Measurements from ENCODE around the gene SYNM.

Gene SYNM

DNA sequence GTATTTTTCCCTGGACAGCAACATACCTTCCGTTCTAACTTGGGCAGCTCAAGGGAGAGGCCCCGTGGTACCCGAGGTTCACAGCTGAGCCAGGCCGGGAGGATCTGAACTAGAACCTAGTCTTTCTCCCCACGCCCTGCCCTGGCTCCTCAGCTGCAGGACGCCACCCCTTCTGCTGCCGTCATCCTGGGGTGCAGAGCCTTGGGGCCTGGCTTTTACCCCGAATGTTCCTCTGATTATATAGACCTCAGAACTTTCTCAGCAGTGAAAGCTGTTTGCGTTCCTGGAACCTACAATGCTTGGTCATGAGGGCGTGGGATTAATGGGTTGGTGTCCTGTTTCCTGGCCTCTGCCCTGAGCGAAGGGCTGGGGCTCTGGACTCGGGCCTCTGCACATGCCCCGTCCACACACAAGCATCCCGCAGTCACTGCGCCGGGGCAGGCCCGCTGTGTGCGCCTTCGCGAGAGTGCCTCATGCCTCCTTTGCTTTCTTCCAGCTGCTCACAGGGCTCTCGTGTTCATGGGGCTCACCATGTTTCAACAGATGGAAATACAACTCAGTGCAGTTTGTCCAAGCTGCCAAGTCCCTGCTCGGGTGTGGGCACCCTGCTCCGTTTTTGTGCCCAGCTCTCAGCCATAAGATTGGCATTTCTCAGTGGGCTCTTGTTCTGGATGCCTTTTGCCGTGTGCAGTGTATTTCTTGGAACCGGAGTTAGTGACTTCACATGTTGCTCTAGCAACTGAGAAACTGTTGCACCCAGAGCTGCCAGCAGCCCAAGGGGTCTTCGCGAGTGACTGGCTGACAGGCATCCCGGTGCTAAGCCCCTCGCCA lies 20.4 kb downstream of the SYNM start:
- no peak for DNase-seq

DNA sequence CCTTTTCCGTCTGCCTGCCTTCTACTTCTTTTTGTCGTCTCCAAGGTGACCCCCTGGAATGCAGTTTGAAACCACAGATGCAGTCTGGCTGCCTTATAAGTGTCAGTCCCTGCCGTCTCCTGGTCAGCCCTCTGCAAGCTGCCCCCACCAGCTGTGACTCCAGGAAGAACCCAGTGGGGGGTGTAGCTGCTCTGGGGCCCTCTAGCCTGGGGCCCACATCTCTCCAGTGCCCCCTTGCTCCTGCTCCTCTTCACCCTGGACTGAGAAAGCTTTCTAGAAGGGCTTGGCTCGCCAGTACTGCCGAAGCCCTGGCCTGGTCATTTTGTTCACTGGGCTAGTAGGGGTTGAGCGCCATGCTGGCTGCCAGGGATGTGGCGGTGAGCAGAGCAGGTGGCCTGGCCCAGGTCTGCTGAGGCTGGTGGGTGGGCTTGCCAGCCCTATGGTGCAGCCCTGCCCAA lies 21.3 kb downstream of the SYNM start:
- DNase-seq, result no peak

DNA sequence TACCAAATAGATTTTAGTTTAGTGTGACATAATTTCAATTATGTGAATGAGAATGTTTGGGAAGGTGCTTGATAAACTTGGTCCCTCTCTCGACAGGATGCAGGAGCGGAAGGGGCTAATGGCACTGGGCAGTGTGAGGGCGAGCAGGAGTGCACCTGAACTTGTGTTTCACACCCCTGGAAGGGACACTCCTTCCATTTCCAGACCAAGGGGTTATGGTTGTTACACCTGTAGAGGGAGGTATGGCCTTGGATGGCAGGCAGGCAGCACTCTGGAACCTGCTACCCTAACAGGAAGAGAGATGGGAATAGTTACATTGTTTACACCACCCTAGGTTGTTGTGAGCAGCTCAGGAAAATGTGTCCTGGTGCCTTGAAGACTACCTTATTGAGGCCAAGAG lies 22.1 kb downstream of the SYNM start:
- no peak for DNase-seq

DNA sequence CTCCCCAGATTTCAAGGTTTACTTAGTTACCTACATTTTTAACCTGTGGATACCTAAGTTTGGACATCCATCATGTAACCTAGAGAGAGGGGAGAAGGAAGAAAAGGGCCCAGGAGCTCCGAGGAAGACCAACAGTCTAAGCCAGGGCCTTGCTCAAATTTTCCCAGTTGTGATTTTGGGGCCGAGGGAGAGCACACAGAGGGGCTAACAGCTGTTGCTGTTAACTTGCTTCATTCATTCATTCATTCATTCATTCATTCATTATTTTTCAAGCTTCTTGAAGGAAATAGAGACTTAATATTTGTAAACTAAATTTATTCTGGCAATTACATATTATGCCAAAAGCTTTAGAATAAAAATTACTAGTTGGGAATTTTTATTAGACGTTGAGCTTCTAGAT lies 22.9 kb downstream of the SYNM start:
- no peak for DNase-seq

GRCh38 chr15:99128411-99128810 lies 23.5 kb downstream of the SYNM start:
- DNase-seq, result no peak

- no peak for DNase-seq
Measured at GRCh38 chr15:99129644-99130043, 24.8 kb downstream of the SYNM start.

- DNase-seq, result no peak
Measured at GRCh38 chr15:99130314-99130713, 25.4 kb downstream of the SYNM start.

DNA sequence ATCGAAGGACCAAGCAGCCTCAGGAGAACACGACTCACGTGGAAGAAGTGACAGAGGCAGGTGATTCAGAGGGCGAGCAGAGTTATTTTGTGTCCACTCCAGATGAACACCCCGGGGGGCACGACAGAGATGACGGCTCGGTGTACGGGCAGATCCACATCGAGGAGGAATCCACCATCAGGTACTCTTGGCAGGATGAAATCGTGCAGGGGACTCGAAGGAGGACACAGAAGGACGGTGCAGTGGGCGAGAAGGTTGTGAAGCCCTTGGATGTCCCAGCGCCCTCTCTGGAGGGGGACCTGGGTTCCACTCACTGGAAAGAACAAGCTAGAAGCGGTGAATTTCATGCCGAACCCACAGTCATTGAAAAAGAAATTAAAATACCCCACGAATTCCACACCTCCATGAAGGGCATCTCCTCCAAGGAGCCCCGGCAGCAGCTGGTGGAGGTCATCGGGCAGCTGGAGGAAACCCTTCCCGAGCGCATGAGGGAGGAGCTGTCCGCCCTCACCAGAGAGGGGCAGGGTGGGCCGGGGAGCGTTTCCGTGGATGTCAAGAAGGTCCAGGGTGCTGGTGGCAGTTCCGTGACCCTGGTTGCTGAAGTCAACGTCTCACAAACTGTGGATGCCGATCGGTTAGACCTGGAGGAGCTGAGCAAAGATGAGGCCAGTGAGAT lies 26.0 kb downstream of the SYNM start:
- DNase-seq, result no peak

- DNase-seq, result no peak
Measured at GRCh38 chr15:99131441-99132023, 26.7 kb downstream of the SYNM start.

GRCh38 chr15:99132122-99132521 lies 27.2 kb downstream of the SYNM start:
- DNase-seq, result peak; percentile 41

DNA sequence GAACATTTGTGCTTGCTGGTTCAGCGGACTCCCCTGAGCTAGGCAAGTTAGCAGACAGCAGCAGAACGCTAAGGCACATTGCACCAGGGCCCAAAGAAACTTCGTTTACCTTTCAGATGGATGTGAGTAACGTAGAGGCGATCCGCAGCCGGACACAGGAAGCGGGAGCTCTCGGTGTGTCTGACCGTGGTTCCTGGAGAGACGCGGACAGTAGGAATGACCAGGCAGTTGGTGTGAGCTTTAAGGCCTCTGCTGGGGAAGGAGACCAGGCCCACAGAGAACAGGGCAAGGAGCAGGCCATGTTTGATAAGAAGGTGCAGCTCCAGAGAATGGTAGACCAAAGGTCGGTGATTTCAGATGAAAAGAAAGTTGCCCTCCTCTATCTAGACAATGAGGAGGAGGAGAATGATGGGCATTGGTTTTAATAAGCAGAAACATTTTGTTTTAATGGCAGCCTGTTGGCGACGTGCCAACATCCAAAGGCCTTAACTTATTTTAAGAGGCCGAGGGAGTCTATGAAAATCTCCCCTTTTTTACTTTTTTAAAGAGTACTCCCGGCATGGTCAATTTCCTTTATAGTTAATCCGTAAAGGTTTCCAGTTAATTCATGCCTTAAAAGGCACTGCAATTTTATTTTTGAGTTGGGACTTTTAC lies 27.9 kb downstream of the SYNM start:
- DNase-seq, result no peak

DNA sequence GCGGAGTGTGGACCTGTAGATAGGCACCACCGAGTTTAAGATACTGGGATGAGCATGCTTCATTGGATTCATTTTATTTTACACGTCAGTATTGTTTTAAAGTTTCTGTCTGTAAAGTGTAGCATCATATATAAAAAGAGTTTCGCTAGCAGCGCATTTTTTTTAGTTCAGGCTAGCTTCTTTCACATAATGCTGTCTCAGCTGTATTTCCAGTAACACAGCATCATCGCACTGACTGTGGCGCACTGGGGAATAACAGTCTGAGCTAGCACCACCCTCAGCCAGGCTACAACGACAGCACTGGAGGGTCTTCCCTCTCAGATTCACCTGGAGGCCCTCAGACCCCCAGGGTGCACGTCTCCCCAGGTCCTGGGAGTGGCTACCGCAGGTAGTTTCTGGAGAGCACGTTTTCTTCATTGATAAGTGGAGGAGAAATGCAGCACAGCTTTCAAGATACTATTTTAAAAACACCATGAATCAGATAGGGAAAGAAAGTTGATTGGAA lies 29.5 kb downstream of the SYNM start:
- no peak for DNase-seq

DNA sequence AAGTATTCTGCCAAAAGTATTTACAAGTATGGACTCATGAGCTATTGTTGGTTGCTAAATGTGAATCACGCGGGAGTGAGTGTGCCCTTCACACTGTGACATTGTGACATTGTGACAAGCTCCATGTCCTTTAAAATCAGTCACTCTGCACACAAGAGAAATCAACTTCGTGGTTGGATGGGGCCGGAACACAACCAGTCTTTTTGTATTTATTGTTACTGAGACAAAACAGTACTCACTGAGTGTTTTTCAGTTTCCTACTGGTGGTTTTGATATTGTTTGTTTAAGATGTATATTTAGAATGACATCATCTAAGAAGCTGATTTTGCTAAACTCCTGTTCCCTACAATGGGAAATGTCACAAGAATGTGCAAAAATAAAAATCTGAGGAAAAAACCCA lies 30.3 kb downstream of the SYNM start:
- DNase-seq, result no peak

DNA sequence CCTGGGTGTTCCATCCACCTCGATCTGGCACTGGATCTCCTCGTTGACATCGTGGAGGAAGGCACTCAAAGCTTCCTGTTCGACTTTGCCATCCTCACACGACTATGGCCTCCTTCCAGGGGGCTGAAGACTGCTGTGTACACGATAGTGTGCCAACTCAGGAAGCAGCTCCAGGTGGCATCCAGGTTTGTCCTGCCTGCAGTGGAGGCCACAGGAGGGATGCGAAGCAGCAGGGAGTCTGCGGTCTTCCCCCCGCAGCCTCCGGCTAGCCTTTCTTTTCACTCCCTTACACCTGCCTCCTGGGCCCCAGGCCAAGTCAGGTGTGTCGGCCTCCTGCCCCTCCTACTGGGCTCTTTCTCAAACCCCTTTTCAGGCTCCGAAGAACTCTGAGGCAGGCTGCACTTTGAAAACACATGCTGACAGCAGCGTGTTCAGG lies 32.2 kb downstream of the SYNM start:
- no peak for DNase-seq

DNA sequence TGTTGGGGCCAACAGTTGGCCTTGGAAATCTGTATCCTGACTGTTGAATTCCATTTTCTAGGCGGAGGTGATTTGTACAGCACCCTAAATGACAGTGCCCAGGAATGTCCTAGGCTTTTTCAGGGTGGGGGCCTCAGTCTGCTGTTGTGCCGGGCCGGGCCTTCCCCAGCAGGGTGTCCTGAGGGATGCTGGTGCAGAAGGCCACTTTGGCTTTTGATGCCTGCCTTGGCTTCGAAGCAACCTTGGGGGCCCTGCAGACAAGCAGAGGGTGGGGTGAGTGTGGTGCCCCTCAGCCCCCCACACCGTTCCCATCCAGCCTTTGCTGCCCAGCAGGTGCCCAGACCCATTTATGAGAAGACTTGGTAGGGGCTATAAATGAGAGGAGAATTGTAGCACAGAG lies 33.0 kb downstream of the SYNM start:
- DNase-seq, result no peak

- no peak for DNase-seq
Measured at GRCh38 chr15:99138491-99138982, 33.7 kb downstream of the SYNM start.

- DNase-seq, result no peak
Measured at GRCh38 chr15:99139276-99139675, 34.4 kb downstream of the SYNM start.

DNA sequence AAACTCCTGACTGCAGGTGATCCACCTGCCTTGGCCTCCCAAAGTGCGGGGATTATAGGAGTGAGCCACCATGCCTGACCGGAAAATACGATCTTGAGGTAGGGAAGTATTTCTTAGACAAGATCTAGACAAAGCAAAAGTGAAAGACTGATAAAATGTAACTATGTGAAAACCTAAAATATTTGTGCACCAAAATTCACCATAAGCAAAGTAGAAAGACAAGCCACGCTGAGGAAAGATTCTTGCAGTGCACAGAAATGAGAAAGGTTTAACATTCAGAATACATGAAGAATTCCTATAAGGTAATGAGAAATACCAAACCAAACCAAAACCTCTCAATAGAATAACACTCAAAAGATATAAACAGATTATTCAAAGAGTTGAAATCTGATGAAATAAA lies 35.7 kb downstream of the SYNM start:
- DNase-seq, result no peak

GRCh38 chr15:99141943-99142342 lies 37.1 kb downstream of the SYNM start:
- DNase-seq, result no peak

DNA sequence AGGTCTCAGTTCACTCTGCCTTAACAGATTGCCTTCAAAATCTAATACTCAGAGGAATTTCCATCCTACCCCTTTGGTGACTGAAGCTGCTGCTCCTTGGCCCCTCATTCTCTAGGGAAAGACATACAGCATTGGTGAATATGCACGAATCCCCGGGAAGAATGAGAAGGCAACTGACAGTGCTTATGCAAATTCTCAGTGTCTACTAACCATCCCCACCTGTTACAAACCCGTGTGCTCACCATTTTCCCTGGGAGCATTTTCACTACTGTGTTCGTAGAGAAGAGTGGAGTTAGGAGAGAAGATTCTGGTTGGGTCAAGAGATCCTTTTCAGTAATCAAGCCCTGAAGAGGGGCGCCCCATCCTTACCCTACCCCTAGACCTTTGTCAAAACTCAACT lies 37.7 kb downstream of the SYNM start:
- no peak for DNase-seq

DNA sequence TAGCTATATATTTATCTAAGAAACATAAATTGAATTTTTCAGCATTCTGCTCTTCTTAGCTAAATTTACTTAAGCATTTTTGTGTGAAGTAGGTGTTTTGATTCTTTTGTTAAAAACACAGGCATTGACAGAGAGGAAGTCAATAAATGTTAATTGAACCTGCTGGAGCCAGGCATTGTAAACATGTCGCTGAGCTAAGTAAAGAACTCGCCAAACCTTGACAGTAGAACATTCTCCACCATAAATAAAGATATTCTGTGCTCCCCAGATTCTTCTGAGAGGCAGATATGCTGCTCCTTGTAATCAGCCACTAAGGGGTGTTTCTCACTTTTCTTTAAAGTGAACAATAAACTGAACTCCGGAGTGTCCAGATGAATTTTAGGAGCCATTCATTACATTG lies 38.4 kb downstream of the SYNM start:
- no peak for DNase-seq

DNA sequence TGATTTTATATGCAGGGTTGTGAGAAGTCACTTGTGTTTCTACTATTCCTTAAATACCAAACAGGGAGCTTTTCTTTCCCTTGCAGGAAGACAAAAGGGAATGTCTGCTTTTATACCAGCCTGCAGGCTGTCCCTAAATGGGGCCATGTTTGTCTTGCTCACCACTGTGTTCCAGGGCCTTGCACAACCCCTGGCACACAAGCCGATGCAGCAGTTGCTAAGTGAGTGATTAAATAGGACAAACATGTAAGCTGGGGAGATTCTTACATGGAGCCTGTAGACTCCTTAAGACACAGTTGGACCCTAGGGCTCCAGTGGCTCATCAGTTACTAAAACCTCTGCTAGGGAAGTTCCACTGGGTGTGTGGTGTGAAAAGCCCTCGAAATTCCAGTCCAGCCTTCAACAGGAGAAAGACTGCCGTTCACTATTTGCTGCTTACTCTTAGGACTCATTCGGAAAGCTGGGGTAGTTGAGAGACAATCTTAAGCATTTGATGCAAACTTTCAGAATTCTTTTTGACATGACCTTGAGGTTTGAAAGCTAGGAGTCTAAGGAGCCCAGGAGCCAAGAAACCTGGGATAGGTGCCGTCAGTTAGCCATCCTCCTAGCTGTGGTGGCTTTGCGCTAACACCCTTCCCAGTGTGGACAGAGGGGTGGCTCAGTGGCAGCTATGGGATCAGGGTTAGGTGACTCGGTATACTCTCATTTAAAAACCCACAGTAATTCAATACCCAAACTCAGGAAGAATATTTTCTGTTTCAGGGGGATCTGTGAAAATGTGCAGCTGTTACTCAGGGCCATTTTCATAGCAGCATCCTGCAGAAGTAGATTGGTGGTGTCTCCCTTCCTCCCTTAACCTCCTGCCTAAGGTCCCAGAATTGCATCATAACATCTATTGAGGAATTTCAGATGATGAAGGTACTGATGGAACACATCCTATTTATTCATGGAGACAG lies 39.1 kb downstream of the SYNM start:
- DNase-seq, result no peak
